ENCODE data around the gene STK11. TPM values are rescaled to one million over a fixed set of nuclear protein-coding genes. Genes with fewer than 3 reads are reported as not detected.

STK11 gene
- polyA plus RNA-seq, 1 donor from 2014 or later: 51.6 TPM

- no peak overlapping the region for H3K4me2 ChIP-seq (ENCODE audit: low read length)
- no peaks in the 10 kb centered on the region for H3F3A ChIP-seq (ENCODE audit: insufficient read depth, low read length, poor library complexity, severe bottlenecking)
- H3K36me3 ChIP-seq (ENCODE audit: insufficient read depth, low read length): no peaks in the 10 kb centered on the region
- H3K9me2 ChIP-seq (ENCODE audit: insufficient read depth, low read length): no peaks in the 10 kb centered on the region
- H3K27ac ChIP-seq (ENCODE audit: low read length): peak overlapping the region; percentile 98
- H4K20me1 ChIP-seq (ENCODE audit: insufficient read depth): peaks cover 4% of the 10 kb centered on the region
- no peak overlapping the region for H2AFZ ChIP-seq (ENCODE audit: low read depth, low read length)
- peak; percentile 49 for TF ChIP-seq REST (IDR thresholded peaks at IDR 0.05; ENCODE audit: borderline replicate concordance)
- no peak for TF ChIP-seq SMC3 (conservative IDR thresholded peaks at IDR 0.05; ENCODE audit: poor library complexity)
- TF ChIP-seq RAD21 (conservative IDR thresholded peaks at IDR 0.05): peak; percentile 14
- peak; percentile 22 for TF ChIP-seq TAF1 (IDR thresholded peaks at IDR 0.05; ENCODE audit: low read depth)
- TF ChIP-seq EP300 (conservative IDR thresholded peaks at IDR 0.05; ENCODE audit: poor library complexity, severe bottlenecking): no peak
- TF ChIP-seq MXI1 (conservative IDR thresholded peaks at IDR 0.05; ENCODE audit: poor library complexity, severe bottlenecking): no peak
- TF ChIP-seq EZH2 (IDR thresholded peaks at IDR 0.05; ENCODE audit: borderline replicate concordance, insufficient read depth, low read length, poor library complexity, severe bottlenecking): no peak
- no peak for TF ChIP-seq POLR2AphosphoS5 (IDR thresholded peaks at IDR 0.05)
- TF ChIP-seq CTCF (IDR thresholded peaks at IDR 0.05; ENCODE audit: poor library complexity, severe bottlenecking): no peak
- no peaks in the 10 kb centered on the region for H3K9me3 ChIP-seq (ENCODE audit: low read length)
- peaks cover 52% of the 10 kb centered on the region for H3K79me2 ChIP-seq (replicated peaks; ENCODE audit: insufficient read depth, low read length)
- peak overlapping the region; percentile 99 for H3K9ac ChIP-seq (ENCODE audit: low read length)
- H3K4me3 ChIP-seq (ENCODE audit: low read length): peak overlapping the region; percentile 93
- no peaks in the 10 kb centered on the region for H3K27me3 ChIP-seq (ENCODE audit: insufficient read depth, low read depth, low read length)
Measured at GRCh38 chr19:1249990-1250436, 44.4 kb downstream of the STK11 start.

- Histone ChIP-seq H3K4me2 (ENCODE audit: low read length) (peak overlapping the region; percentile 86), H3K9ac (ENCODE audit: low read length) (peak overlapping the region; percentile 99), H3K9me2 (ENCODE audit: insufficient read depth, low read length) (no peaks in the 10 kb centered on the region), H3K9me3 (ENCODE audit: low read length) (no peaks in the 10 kb centered on the region), H2AFZ (ENCODE audit: low read depth, low read length) (no peak overlapping the region), H3K27me3 (ENCODE audit: insufficient read depth, low read depth, low read length) (no peaks in the 10 kb centered on the region), H4K20me1 (ENCODE audit: insufficient read depth) (peaks cover 4% of the 10 kb centered on the region), H3K4me3 (ENCODE audit: low read length) (peak overlapping the region; percentile 93), H3K27ac (ENCODE audit: low read length) (peak overlapping the region; percentile 98), H3K36me3 (ENCODE audit: insufficient read depth, low read length) (no peaks in the 10 kb centered on the region), H3F3A (ENCODE audit: insufficient read depth, low read length, poor library complexity, severe bottlenecking) (no peaks in the 10 kb centered on the region), H3K79me2 (replicated peaks; ENCODE audit: insufficient read depth, low read length) (peaks cover 58% of the 10 kb centered on the region)
- TF ChIP-seq REST (IDR thresholded peaks at IDR 0.05; ENCODE audit: borderline replicate concordance) (peak; percentile 62), TAF1 (IDR thresholded peaks at IDR 0.05; ENCODE audit: low read depth) (no peak), POLR2AphosphoS5 (IDR thresholded peaks at IDR 0.05) (peak; percentile 49), EP300 (conservative IDR thresholded peaks at IDR 0.05; ENCODE audit: poor library complexity, severe bottlenecking) (peak; percentile 60)
Measured at GRCh38 chr19:1250437-1251260, 45.1 kb downstream of the STK11 start.

Data from neural cell (in vitro differentiated cells).